HepG2 (cell line): ENCODE results near the gene SECTM1. TPM values are rescaled to one million over a fixed set of nuclear protein-coding genes. Genes with fewer than 3 reads are reported as not detected.

Experiments used
- AKAP8 ChIP-seq: sonication (generic); formaldehyde crosslinking; IDR thresholded peaks from 2 replicates; pipeline ENCODE4 v1.5.1; 2020; ENCODE audit warnings: mild to moderate bottlenecking, missing genetic modification reagents
- ETV6 ChIP-seq: sonication (generic); formaldehyde crosslinking; conservative IDR thresholded peaks from 2 replicates; pipeline ENCODE4 v1.4.0; 2020; ENCODE audit warnings: missing genetic modification reagents
- FOXK1 ChIP-seq: sonication (generic); formaldehyde crosslinking; IDR thresholded peaks from 2 replicates; pipeline ENCODE4 v1.4.0; 2020; ENCODE audit warnings: low read depth, missing genetic modification reagents, borderline replicate concordance
- FOXK2 ChIP-seq: fragments of 450-650 bp; IDR thresholded peaks from 2 replicates; pipeline ENCODE4 v1.6.1; 2016
- IRF2 ChIP-seq: IDR thresholded peaks from 2 replicates; pipeline ENCODE4 v1.6.1; 2018; ENCODE audit warnings: missing genetic modification reagents, missing compliant biosample characterization
- MZF1 ChIP-seq: sonication (generic); formaldehyde crosslinking; IDR thresholded peaks from 2 replicates; pipeline ENCODE4 v1.8.1; 2023; ENCODE audit warnings: mild to moderate bottlenecking, missing genetic modification reagents, borderline replicate concordance
- RARA ChIP-seq: IDR thresholded peaks from 2 replicates; pipeline ENCODE4 v1.6.1; 2016; ENCODE audit warnings: missing genetic modification reagents, missing compliant biosample characterization
- SMAD3 ChIP-seq: sonication (generic); formaldehyde crosslinking; IDR thresholded peaks from 2 replicates; pipeline ENCODE4 v1.4.0; 2020; ENCODE audit warnings: missing genetic modification reagents
- SMARCE1 ChIP-seq: fragments of 450-650 bp; IDR thresholded peaks from 2 replicates; pipeline ENCODE4 v1.6.1; 2017; ENCODE audit warnings: borderline replicate concordance
- SOX13 ChIP-seq, 3 experiments: fragments of 450-650 bp in 1 of 3; sonication (generic) in 1 of 3; formaldehyde crosslinking in 1 of 3; IDR thresholded peaks in 2 of 3; conservative IDR thresholded peaks in 1 of 3; 2 replicates each; pipeline versions ENCODE4 v1.5.0 to v1.6.1; 2016 to 2020; ENCODE audit warnings: antibody characterized with exemption in 1 of 3, mild to moderate bottlenecking in 1 of 3, missing compliant biosample characterization in 1 of 3, missing genetic modification reagents in 1 of 3, moderate library complexity in 1 of 3
- SP4 ChIP-seq: sonication (generic); formaldehyde crosslinking; IDR thresholded peaks from 2 replicates; pipeline ENCODE4 v1.8.1; 2023; ENCODE audit warnings: mild to moderate bottlenecking, missing genetic modification reagents
- SPEN ChIP-seq: sonication (generic); formaldehyde crosslinking; IDR thresholded peaks from 2 replicates; pipeline ENCODE4 v1.5.1; 2020; ENCODE audit warnings: low read depth, mild to moderate bottlenecking, missing genetic modification reagents
- YEATS4 ChIP-seq: sonication (generic); formaldehyde crosslinking; IDR thresholded peaks from 2 replicates; pipeline ENCODE4 v1.4.0; 2020; ENCODE audit warnings: missing genetic modification reagents, borderline replicate concordance
- ZFX ChIP-seq: sonication (generic); formaldehyde crosslinking; IDR thresholded peaks from 2 replicates; pipeline ENCODE4 v1.4.0; 2020; ENCODE audit warnings: mild to moderate bottlenecking, low read depth, missing genetic modification reagents, moderate library complexity
- ZFY ChIP-seq: sonication (generic); formaldehyde crosslinking; IDR thresholded peaks from 2 replicates; pipeline ENCODE4 v1.4.0; 2020; ENCODE audit warnings: missing genetic modification reagents
- ZMAT3 ChIP-seq: sonication (generic); formaldehyde crosslinking; conservative IDR thresholded peaks from 2 replicates; pipeline ENCODE4 v1.7.0; 2021; ENCODE audit warnings: missing genetic modification reagents
- ZNF160 ChIP-seq: sonication (generic); formaldehyde crosslinking; IDR thresholded peaks from 2 replicates; pipeline ENCODE4 v1.8.0; 2022; ENCODE audit warnings: mild to moderate bottlenecking, inconsistent platforms, missing genetic modification reagents
- ZNF17 ChIP-seq: sonication (generic); formaldehyde crosslinking; IDR thresholded peaks from 2 replicates; pipeline ENCODE4 v1.5.0; 2020; ENCODE audit warnings: mild to moderate bottlenecking, missing genetic modification reagents
- ZNF746 ChIP-seq: sonication (generic); formaldehyde crosslinking; IDR thresholded peaks from 2 replicates; pipeline ENCODE4 v1.8.0; 2022; ENCODE audit warnings: mild to moderate bottlenecking, missing genetic modification reagents
- ZNF83 ChIP-seq: sonication (generic); formaldehyde crosslinking; IDR thresholded peaks from 2 replicates; pipeline ENCODE4 v1.4.0; 2020; ENCODE audit warnings: missing genetic modification reagents, mild to moderate bottlenecking, borderline replicate concordance
- polyA plus RNA-seq, 8 experiments: library from polyadenylated mRNA; depleted of rRNA in 3 of 8; stranded (reverse) in 7 of 8; unstranded in 1 of 8; fragments of >200 nt; fragmentation: Illumina TruSeq in 4 of 8; extraction: Trizol in 4 of 8; gene quantifications; 2 replicates each; pipeline versions ENCODE4 v1.2.1 to v1.2.3, GENCODE V29; 2011 to 2016; ENCODE audit warnings: low read depth in 4 of 8, missing spikeins in 1 of 8, mixed read lengths in 1 of 8; ENCODE audit not compliant: insufficient read depth in 1 of 8
- total RNA-seq, 5 experiments: library from RNA; depleted of rRNA; stranded (reverse); fragments of >200 nt; fragmentation: Illumina TruSeq; extraction: Trizol; gene quantifications; 2 replicates each; pipeline ENCODE4 v1.2.3, GENCODE V29; 2016; ENCODE audit warnings: low read depth in 1 of 5
- TF ChIP-seq, protein P1 (sequence below): sonication (generic); formaldehyde crosslinking; IDR thresholded peaks from 2 replicates; pipeline ENCODE4 v1.4.0; 2020; ENCODE audit warnings: missing genetic modification reagents, mild to moderate bottlenecking, borderline replicate concordance
- TF ChIP-seq, protein P2 (sequence below): IDR thresholded peaks from 2 replicates; pipeline ENCODE4 v1.6.1; 2016; ENCODE audit warnings: missing genetic modification reagents, missing compliant biosample characterization
- TF ChIP-seq, protein P3 (sequence below): sonication (generic); formaldehyde crosslinking; IDR thresholded peaks from 2 replicates; pipeline ENCODE4 v1.4.0; 2020; ENCODE audit warnings: missing genetic modification reagents, low read depth, mild to moderate bottlenecking, borderline replicate concordance
- TF ChIP-seq, protein P4 (sequence below): IDR thresholded peaks from 2 replicates; pipeline ENCODE4 v1.6.1; 2012; ENCODE audit warnings: inconsistent platforms
- TF ChIP-seq, protein P5 (sequence below): sonication (generic); formaldehyde crosslinking; IDR thresholded peaks from 2 replicates; pipeline ENCODE4 v1.4.0; 2020; ENCODE audit warnings: mild to moderate bottlenecking, missing genetic modification reagents

Gene SECTM1
- total and polyA plus RNA-seq, 2 of the 13 experiments (the other 11 are each of a cell fraction or from before 2014, with no cell fraction given), result 3.5 to 5.3 TPM

DNA sequence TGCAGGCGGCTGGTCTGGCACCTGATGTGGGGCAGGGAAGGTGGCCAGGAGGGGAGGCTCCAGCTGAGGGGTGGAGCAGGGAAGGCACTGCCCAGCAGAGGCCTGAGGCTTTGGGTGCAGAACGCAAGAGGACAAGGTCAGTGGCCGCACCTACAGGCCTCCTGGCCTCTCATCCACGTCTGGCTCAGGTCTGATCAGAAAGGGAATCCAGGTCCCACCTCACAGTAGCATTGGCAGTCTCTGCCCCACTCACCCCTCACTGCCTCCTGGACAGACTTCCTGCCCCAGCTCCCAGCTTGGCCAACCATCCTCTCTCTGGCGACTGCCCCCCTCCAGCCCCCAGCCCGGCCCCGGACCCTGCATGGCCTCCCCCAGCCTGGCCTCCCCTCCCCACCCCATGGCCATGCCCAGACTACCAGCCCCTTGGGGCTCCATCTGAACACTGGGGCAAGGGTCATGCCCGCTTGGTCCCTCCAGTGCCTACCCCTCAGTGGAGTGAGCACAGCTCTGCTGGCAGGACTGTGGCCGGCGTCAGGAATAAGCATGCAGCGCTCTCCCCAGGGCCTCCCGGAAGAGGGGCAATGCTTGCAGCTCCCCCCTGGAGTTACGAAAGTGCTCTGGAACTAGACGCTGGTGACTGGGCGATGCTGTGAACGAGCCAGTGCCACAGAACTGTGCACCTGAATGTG lies 42.6 kb upstream of the SECTM1 start (continued):
- TF ChIP-seq, protein P1, sequence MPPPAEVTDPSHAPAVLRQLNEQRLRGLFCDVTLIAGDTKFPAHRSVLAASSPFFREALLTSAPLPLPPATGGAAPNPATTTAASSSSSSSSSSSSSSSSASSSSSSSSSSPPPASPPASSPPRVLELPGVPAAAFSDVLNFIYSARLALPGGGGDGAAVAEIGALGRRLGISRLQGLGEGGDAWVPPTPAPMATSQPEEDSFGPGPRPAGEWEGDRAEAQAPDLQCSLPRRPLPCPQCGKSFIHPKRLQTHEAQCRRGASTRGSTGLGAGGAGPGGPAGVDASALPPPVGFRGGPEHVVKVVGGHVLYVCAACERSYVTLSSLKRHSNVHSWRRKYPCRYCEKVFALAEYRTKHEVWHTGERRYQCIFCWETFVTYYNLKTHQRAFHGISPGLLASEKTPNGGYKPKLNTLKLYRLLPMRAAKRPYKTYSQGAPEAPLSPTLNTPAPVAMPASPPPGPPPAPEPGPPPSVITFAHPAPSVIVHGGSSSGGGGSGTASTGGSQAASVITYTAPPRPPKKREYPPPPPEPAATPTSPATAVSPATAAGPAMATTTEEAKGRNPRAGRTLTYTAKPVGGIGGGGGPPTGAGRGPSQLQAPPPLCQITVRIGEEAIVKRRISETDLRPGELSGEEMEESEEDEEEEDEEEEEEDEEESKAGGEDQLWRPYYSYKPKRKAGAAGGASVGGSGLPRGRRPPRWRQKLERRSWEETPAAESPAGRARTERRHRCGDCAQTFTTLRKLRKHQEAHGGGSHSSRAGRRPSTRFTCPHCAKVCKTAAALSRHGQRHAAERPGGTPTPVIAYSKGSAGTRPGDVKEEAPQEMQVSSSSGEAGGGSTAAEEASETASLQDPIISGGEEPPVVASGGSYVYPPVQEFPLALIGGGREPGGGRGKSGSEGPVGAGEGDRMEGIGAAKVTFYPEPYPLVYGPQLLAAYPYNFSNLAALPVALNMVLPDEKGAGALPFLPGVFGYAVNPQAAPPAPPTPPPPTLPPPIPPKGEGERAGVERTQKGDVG (CRISPR knock-in tag), result peak; percentile 10; the same call in 1 of the 2 replicates
- TF ChIP-seq, protein P2, sequence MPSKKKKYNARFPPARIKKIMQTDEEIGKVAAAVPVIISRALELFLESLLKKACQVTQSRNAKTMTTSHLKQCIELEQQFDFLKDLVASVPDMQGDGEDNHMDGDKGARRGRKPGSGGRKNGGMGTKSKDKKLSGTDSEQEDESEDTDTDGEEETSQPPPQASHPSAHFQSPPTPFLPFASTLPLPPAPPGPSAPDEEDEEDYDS (CRISPR knock-in tag), result peak; percentile 53; the same call in 1 of the 2 replicates
- TF ChIP-seq ETV6, result 0 out of 2 replicates have a peak, but pooled peaks have one; percentile 76
- TF ChIP-seq ZNF17 (CRISPR knock-in tag), result no peak
- TF ChIP-seq RARA (CRISPR knock-in tag), result peak; percentile 12; the same call in 1 of the 2 replicates
- 0 out of 2 replicates have a peak, but pooled peaks have one; percentile 47 for TF ChIP-seq ZMAT3 (CRISPR knock-in tag)
- TF ChIP-seq SMAD3 (CRISPR knock-in tag), result 0 out of 2 replicates have a peak, but pooled peaks have one; percentile 57
- TF ChIP-seq AKAP8 (CRISPR knock-in tag), result no peak
- TF ChIP-seq ZFY (CRISPR knock-in tag), result peak; percentile 66; the same call in 1 of the 2 replicates
- peak; percentile 54; the same call in 1 of the 2 replicates for TF ChIP-seq SP4 (CRISPR knock-in tag)
- no peak for TF ChIP-seq FOXK2
- TF ChIP-seq ZFX (CRISPR knock-in tag), result peak; percentile 70
- TF ChIP-seq SMARCE1, result no peak
- TF ChIP-seq, protein P3, sequence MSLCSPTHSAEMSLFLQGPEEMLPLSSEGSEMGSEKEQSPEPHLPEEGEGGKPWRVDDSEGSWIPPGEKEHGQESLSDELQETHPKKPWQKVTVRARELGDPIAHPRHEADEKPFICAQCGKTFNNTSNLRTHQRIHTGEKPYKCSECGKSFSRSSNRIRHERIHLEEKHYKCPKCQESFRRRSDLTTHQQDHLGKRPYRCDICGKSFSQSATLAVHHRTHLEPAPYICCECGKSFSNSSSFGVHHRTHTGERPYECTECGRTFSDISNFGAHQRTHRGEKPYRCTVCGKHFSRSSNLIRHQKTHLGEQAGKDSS (CRISPR knock-in tag), result peak; percentile 83
- peak; percentile 37; the same call in 1 of the 2 replicates for TF ChIP-seq YEATS4 (CRISPR knock-in tag)
- 0 out of 2 replicates have a peak, but pooled peaks have one; percentile 16 for TF ChIP-seq FOXK1 (CRISPR knock-in tag)
- TF ChIP-seq, protein P4, sequence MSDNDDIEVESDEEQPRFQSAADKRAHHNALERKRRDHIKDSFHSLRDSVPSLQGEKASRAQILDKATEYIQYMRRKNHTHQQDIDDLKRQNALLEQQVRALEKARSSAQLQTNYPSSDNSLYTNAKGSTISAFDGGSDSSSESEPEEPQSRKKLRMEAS, result peak; percentile 24; the same call in 1 of the 2 replicates
- no peak for TF ChIP-seq ZNF160
- TF ChIP-seq MZF1 (CRISPR knock-in tag), result no peak
- TF ChIP-seq SOX13 (IDR thresholded peaks at IDR 0.05), result peak; percentile 14; the same call in 1 of the 2 replicates
- TF ChIP-seq SOX13 (CRISPR knock-in tag; conservative IDR thresholded peaks at IDR 0.05 in 1 of 2, IDR thresholded peaks at IDR 0.05 in 1 of 2), result peak in 1 of 2 experiments; percentile 60; a peak in 1 of 4 replicates
- peak; percentile 50; the same call in 1 of the 2 replicates for TF ChIP-seq ZNF746 (CRISPR knock-in tag)
- TF ChIP-seq, protein P5, sequence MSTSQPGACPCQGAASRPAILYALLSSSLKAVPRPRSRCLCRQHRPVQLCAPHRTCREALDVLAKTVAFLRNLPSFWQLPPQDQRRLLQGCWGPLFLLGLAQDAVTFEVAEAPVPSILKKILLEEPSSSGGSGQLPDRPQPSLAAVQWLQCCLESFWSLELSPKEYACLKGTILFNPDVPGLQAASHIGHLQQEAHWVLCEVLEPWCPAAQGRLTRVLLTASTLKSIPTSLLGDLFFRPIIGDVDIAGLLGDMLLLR (CRISPR knock-in tag), result no peak
- no peak for TF ChIP-seq ZNF83 (CRISPR knock-in tag)
- peak; percentile 47; the same call in 1 of the 2 replicates for TF ChIP-seq IRF2
- peak; percentile 41; the same call in 1 of the 2 replicates for TF ChIP-seq SPEN
